ENCODE results near the gene FTCD.
A peak's percentile ranks its signal among the peaks of the same experiment; 100 is the strongest.

The FTCD gene

DNA sequence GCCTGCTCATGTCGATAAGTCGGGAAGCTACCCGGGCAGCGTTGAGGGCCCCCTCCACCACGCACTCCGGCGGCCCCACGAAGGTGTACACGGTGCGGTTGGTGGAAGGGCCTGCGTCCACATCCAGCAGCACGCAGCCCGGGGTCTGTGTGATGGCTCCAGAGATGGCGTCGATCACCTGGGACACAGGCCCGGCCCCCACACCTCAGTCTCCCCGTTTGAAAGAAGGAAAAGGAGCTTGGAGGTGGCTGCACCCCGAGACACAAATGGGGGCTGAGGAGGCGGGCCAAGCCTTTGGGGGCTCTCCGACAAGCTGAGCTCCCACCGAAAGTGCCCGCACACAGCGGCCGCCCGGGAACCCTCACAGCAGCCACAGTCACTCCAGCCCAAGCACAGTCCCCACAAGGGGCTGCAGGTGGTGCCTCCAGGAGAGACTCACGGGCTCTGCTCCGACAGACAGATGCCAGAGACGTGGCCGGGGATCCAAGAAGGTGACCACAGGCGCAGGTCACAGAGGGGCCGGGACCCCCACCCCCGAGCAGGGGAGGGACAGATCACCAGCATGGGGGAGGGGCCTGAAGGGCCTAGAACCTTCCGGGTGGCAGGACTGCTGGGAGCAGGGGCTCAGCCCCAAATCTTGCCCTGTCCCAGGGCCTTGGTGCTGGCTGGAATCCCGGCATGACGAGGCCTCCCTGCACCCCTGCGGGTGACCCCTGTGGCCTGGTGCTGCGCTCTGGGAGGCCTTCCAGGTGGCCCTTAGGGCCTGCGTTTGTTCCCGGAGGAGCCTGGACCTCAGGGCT lies 1.0 kb downstream of the FTCD start:
- no peaks in the 10 kb centered on the region for H3K79me2 ChIP-seq (ENCODE audit: low read length)
- H3K9me3 ChIP-seq (replicated peaks; ENCODE audit: insufficient read depth, low read length) = no peaks in the 10 kb centered on the region
- H2AFZ ChIP-seq (ENCODE audit: low read length) = no peak overlapping the region
- no peaks in the 10 kb centered on the region for H4K20me1 ChIP-seq (ENCODE audit: insufficient read depth, low read length)
- no peaks in the 10 kb centered on the region for H3K4me1 ChIP-seq (ENCODE audit: low read length)
- no peaks in the 10 kb centered on the region for H3F3A ChIP-seq (ENCODE audit: insufficient read depth, low read length)
- H3K4me3 ChIP-seq (ENCODE audit: low read length) = no peak overlapping the region
- TF ChIP-seq EZH2 (optimal IDR thresholded peaks at IDR 0.05; ENCODE audit: low read depth, low read length) (no peak), EZH2phosphoT487 (IDR thresholded peaks at IDR 0.05; ENCODE audit: low read length) (no peak)
- TF ChIP-seq, protein P1, sequence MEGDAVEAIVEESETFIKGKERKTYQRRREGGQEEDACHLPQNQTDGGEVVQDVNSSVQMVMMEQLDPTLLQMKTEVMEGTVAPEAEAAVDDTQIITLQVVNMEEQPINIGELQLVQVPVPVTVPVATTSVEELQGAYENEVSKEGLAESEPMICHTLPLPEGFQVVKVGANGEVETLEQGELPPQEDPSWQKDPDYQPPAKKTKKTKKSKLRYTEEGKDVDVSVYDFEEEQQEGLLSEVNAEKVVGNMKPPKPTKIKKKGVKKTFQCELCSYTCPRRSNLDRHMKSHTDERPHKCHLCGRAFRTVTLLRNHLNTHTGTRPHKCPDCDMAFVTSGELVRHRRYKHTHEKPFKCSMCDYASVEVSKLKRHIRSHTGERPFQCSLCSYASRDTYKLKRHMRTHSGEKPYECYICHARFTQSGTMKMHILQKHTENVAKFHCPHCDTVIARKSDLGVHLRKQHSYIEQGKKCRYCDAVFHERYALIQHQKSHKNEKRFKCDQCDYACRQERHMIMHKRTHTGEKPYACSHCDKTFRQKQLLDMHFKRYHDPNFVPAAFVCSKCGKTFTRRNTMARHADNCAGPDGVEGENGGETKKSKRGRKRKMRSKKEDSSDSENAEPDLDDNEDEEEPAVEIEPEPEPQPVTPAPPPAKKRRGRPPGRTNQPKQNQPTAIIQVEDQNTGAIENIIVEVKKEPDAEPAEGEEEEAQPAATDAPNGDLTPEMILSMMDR (IDR thresholded peaks at IDR 0.05; ENCODE audit: low read length) = no peak
- H3K27me3 ChIP-seq (replicated peaks; ENCODE audit: insufficient read depth, low read length) = peaks cover 38% of the 10 kb centered on the region
- no peaks in the 10 kb centered on the region for H3K9me2 ChIP-seq (replicated peaks; ENCODE audit: insufficient read depth, low read length)
- no peak overlapping the region for H3K27ac ChIP-seq (ENCODE audit: low read length)
- H3K36me3 ChIP-seq (replicated peaks; ENCODE audit: insufficient read depth, low read length) = no peaks in the 10 kb centered on the region
- H3K9ac ChIP-seq (ENCODE audit: low read length) = no peak overlapping the region
- DNase-seq = no peak
- H3K4me2 ChIP-seq (ENCODE audit: low read depth, low read length) = no peak overlapping the region

DNA sequence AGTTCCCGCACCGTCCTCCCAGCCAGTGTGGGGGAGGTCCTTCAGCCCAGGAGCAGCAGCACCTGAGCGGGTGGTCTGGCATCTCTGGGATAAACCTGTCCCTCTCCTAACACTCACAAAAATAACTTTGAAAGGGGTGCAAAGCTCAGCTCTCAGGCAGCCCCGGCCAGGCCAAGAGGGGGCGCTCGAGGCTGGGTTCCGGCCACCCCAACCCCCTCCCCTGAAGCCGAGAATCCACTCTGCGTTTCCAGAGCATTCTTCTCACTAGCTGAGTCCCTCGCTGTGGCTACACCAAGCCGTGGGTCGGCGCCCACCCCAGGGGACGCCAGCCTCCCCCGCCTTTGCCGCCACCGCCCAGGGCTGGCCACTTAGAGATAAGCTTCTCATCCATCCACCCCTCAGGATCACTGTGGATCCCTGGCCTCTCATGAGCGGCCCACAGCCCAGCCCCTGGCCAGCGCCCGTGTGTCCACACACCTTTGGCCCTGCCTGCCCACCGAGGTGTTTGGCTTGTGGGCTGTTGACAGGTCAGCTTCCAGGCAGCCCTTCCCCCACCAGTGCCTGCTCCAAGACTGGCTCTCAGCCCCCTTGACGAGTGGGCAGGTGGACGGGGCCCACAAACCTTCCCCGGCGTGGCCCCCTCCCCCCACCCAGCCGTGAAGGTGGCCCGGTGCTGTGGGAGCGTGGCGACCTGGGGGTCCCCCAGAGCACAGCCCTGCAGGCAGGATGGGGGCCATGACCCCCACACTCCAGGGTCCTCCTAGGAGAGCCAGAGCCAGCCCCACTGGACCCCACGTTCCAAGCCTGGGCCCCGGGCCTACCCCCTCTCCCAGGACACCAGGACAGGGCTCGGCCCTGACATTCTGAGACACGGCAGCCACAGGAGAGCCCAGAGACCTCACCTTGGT lies 1.9 kb downstream of the FTCD start:
- H3K4me2 ChIP-seq (ENCODE audit: low read depth, low read length) = peak overlapping the region; percentile 17; the same call in 1 of the 2 replicates
- no peaks in the 10 kb centered on the region for H3K9me3 ChIP-seq (replicated peaks; ENCODE audit: insufficient read depth, low read length)
- no peaks in the 10 kb centered on the region for H3K4me1 ChIP-seq (ENCODE audit: low read length)
- no peak for DNase-seq
- no peaks in the 10 kb centered on the region for H3K9me2 ChIP-seq (replicated peaks; ENCODE audit: insufficient read depth, low read length)
- no peak overlapping the region for H2AFZ ChIP-seq (ENCODE audit: low read length)
- no peaks in the 10 kb centered on the region for H3K36me3 ChIP-seq (replicated peaks; ENCODE audit: insufficient read depth, low read length)
- H3F3A ChIP-seq (ENCODE audit: insufficient read depth, low read length) = no peaks in the 10 kb centered on the region
- no peaks in the 10 kb centered on the region for H3K79me2 ChIP-seq (ENCODE audit: low read length)
- H4K20me1 ChIP-seq (ENCODE audit: insufficient read depth, low read length) = no peaks in the 10 kb centered on the region
- H3K27ac ChIP-seq (ENCODE audit: low read length) = no peak overlapping the region
- H3K9ac ChIP-seq (ENCODE audit: low read length) = no peak overlapping the region
- H3K27me3 ChIP-seq (replicated peaks; ENCODE audit: insufficient read depth, low read length) = peaks cover 47% of the 10 kb centered on the region
- H3K4me3 ChIP-seq (ENCODE audit: low read length) = no peak overlapping the region
- no peak for TF ChIP-seq EZH2 (optimal IDR thresholded peaks at IDR 0.05; ENCODE audit: low read depth, low read length)
- no peak for TF ChIP-seq EZH2phosphoT487 (IDR thresholded peaks at IDR 0.05; ENCODE audit: low read length)
- TF ChIP-seq, protein P1 (IDR thresholded peaks at IDR 0.05; ENCODE audit: low read length) = peak; percentile 68

DNA sequence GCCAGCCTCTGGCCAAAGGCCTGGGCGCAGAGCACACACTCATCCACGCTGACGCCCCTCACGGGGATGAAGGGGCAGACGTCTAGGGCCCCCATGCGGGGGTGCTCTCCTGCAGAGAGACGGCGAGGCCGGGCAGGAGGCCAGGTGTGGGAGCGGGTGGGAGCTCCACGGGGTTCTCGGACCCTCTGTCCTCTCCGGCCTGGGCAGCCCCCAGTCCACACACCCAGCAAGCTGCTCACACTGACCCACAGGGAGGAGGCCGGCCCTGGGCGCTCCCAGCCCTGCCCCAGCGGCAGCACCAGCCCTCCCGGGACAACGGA lies 2.5 kb downstream of the FTCD start:
- H3K9ac ChIP-seq (ENCODE audit: low read length) = no peak overlapping the region
- TF ChIP-seq EZH2 (optimal IDR thresholded peaks at IDR 0.05; ENCODE audit: low read depth, low read length) (no peak), EZH2phosphoT487 (IDR thresholded peaks at IDR 0.05; ENCODE audit: low read length) (no peak)
- no peaks in the 10 kb centered on the region for H3K9me2 ChIP-seq (replicated peaks; ENCODE audit: insufficient read depth, low read length)
- H3F3A ChIP-seq (ENCODE audit: insufficient read depth, low read length) = no peaks in the 10 kb centered on the region
- H3K27ac ChIP-seq (ENCODE audit: low read length) = no peak overlapping the region
- H3K27me3 ChIP-seq (replicated peaks; ENCODE audit: insufficient read depth, low read length) = peaks cover 53% of the 10 kb centered on the region
- peak overlapping the region; percentile 17; the same call in 1 of the 2 replicates for H3K4me2 ChIP-seq (ENCODE audit: low read depth, low read length)
- H2AFZ ChIP-seq (ENCODE audit: low read length) = no peak overlapping the region
- H4K20me1 ChIP-seq (ENCODE audit: insufficient read depth, low read length) = no peaks in the 10 kb centered on the region
- H3K9me3 ChIP-seq (replicated peaks; ENCODE audit: insufficient read depth, low read length) = no peaks in the 10 kb centered on the region
- no peak overlapping the region for H3K4me3 ChIP-seq (ENCODE audit: low read length)
- no peaks in the 10 kb centered on the region for H3K4me1 ChIP-seq (ENCODE audit: low read length)
- H3K79me2 ChIP-seq (ENCODE audit: low read length) = no peaks in the 10 kb centered on the region
- no peak for DNase-seq
- H3K36me3 ChIP-seq (replicated peaks; ENCODE audit: insufficient read depth, low read length) = no peaks in the 10 kb centered on the region

Measured in MM.1S (cell line).